Fibroblast of mammary gland (primary cell): ENCODE data around the gene SMIM35.

ENCODE experiments used
- DNase-seq: peaks from one replicate; pipeline ENCODE4 v3.0.0-alpha.2; 2010; ENCODE audit warnings: low read depth
- H3K4me3 ChIP-seq: 2 replicates; pipeline ENCODE4 v1.5.1; 2011; ENCODE audit warnings: low read depth, mild to moderate bottlenecking, low read length, moderate library complexity; ENCODE audit not compliant: control insufficient read depth
- TF ChIP-seq, protein P1 (sequence below): conservative IDR thresholded peaks from 2 replicates; pipeline ENCODE4 v1.5.1; 2011; ENCODE audit warnings: low read depth, low read length, inconsistent platforms; ENCODE audit not compliant: control insufficient read depth, insufficient read depth

The SMIM35 gene

GRCh38 chr11:118090545-118091162, 3.9 kb upstream of the SMIM35 start:
- TF ChIP-seq, protein P1, sequence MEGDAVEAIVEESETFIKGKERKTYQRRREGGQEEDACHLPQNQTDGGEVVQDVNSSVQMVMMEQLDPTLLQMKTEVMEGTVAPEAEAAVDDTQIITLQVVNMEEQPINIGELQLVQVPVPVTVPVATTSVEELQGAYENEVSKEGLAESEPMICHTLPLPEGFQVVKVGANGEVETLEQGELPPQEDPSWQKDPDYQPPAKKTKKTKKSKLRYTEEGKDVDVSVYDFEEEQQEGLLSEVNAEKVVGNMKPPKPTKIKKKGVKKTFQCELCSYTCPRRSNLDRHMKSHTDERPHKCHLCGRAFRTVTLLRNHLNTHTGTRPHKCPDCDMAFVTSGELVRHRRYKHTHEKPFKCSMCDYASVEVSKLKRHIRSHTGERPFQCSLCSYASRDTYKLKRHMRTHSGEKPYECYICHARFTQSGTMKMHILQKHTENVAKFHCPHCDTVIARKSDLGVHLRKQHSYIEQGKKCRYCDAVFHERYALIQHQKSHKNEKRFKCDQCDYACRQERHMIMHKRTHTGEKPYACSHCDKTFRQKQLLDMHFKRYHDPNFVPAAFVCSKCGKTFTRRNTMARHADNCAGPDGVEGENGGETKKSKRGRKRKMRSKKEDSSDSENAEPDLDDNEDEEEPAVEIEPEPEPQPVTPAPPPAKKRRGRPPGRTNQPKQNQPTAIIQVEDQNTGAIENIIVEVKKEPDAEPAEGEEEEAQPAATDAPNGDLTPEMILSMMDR, result no peak
- DNase-seq, result no peak
- no peak overlapping the region for H3K4me3 ChIP-seq

GRCh38 chr11:118088531-118088930, 1.8 kb upstream of the SMIM35 start:
- no peak overlapping the region for H3K4me3 ChIP-seq
- no peak for DNase-seq
- TF ChIP-seq, protein P1, result no peak

DNA sequence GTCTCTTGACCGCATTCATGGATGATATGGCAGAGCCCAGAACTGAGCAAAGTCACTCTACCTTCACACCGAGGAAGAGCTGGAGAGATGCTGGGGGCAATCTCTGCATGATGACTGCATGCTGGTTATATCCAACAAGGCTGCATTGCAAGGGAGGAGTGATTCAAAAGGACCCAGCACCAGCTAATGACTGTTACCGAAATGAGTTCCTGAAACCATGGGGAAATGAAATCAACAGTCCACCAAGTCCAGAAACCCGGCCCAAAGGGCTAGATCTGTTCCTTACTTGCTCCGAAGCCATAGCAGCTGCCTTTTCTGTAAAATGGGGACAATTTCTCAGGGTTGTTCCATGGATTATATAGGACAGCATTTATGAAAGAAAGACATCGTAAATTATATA, 1.2 kb upstream of the SMIM35 start:
- TF ChIP-seq, protein P1, result no peak
- no peak overlapping the region for H3K4me3 ChIP-seq
- DNase-seq, result no peak

DNA sequence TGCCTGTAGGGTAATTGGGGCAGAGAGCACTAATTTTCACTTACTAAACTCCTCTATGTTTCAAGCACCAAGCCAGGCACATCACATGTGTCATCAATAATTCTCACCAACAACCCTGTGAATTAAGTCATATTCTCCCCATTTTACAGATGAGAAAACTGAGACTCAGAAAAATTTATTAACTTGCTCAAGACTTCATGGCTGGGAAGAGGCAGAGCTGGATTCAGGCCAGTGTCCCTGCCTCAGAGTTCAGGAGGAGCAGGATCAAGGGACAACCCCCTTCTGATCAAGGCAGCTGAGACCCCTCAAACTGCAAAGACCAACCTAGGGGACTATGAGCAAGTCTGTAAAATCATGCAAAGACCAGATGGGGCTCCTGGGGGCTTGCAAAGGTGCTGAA, 2.1 kb downstream of the SMIM35 start:
- TF ChIP-seq, protein P1, result no peak
- H3K4me3 ChIP-seq, result no peak overlapping the region
- no peak for DNase-seq

- H3K4me3 ChIP-seq, result no peak overlapping the region
- DNase-seq, result peak; percentile 10
Measured at GRCh38 chr11:118084247-118084646, 2.5 kb downstream of the SMIM35 start.

DNA sequence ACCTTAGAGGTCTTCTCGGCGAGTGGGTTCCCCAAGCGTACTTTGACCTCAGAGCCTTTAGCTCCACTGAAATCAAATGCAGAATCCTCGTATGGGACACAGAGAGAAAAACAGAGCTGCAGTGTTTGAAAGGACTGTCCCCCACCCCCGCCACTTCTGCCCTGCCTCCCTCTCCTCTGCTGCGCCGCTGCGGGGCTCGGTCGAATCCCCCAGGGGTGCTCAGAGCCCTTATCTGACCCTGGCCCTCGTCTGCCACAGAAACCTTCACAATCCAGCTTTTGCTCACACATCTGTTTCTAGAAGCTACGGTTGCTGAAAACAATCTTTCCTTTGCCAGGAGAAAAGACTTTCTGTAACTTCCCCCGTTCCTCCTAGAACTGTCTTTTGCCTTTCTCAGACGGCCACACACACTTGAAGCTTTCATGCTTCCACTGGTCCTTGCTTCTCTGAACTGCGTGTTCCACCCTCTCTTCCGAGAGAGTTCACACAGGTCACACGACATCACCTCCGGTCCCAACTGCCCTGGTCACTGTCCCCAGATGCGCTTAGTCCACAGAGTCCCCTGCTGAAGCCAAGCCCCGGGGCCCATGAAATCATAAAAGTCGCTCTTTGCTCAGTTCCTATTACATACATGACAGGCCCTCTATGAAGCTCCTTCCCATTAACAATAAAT, 3.7 kb downstream of the SMIM35 start:
- TF ChIP-seq, protein P1, result no peak

More at GRCh38 chr11:118084247-118084646, 2.5 kb downstream of the SMIM35 start:
- TF ChIP-seq, protein P1, result no peak

More for the DNA sequence above, 3.7 kb downstream of the SMIM35 start:
- no peak overlapping the region for H3K4me3 ChIP-seq
- no peak for DNase-seq
